HG03432 (cell line): ENCODE data around the gene TOP3B.

Experiments used
- ATAC-seq: cut with Tn5 transposase; IDR thresholded peaks from one replicate; pipeline ENCODE4 v1.9.1; 2021; ENCODE audit warnings: mild to moderate bottlenecking, moderate library complexity; ENCODE audit not compliant: unreplicated experiment

Gene TOP3B

GRCh38 chr22:22013559-22014284, 31.1 kb upstream of the TOP3B start:
- no peak for ATAC-seq

GRCh38 chr22:22011964-22012363, 29.4 kb upstream of the TOP3B start:
- ATAC-seq, result no peak

GRCh38 chr22:22010358-22010757, 27.8 kb upstream of the TOP3B start:
- no peak for ATAC-seq

- no peak for ATAC-seq
These were observed 27.1 kb upstream of the TOP3B start for GRCh38 chr22:22009661-22010060.

GRCh38 chr22:22006596-22006990, 24.0 kb upstream of the TOP3B start:
- ATAC-seq, result no peak

GRCh38 chr22:22005945-22006595, 23.5 kb upstream of the TOP3B start:
- no peak for ATAC-seq

- ATAC-seq, result no peak
These were observed 20.6 kb upstream of the TOP3B start for GRCh38 chr22:22003233-22003632.

GRCh38 chr22:22002526-22003055, 20.0 kb upstream of the TOP3B start:
- no peak for ATAC-seq

GRCh38 chr22:22001664-22002525, 19.3 kb upstream of the TOP3B start:
- ATAC-seq, result no peak

- ATAC-seq, result no peak
These were observed 16.1 kb upstream of the TOP3B start for GRCh38 chr22:21998595-21999247.

- ATAC-seq, result no peak
These were observed 13.7 kb upstream of the TOP3B start for GRCh38 chr22:21996175-21996720.

- ATAC-seq, result no peak
These were observed 13.1 kb upstream of the TOP3B start for GRCh38 chr22:21995660-21996059.

GRCh38 chr22:21994881-21995444, 12.4 kb upstream of the TOP3B start:
- ATAC-seq, result no peak

GRCh38 chr22:21992593-21993237, 10.1 kb upstream of the TOP3B start:
- no peak for ATAC-seq

- ATAC-seq, result no peak
These were observed 9.2 kb upstream of the TOP3B start for GRCh38 chr22:21991774-21992173.

- no peak for ATAC-seq
These were observed 8.7 kb upstream of the TOP3B start for GRCh38 chr22:21991304-21991596.

- ATAC-seq, result no peak
These were observed 8.1 kb upstream of the TOP3B start for GRCh38 chr22:21990445-21991303.

- ATAC-seq, result no peak
These were observed 6.5 kb upstream of the TOP3B start for GRCh38 chr22:21989049-21989448.

- no peak for ATAC-seq
These were observed 2.6 kb upstream of the TOP3B start for GRCh38 chr22:21985214-21985613.
